ENCODE measurements around the gene TASP1. TPM values are rescaled to one million over a fixed set of nuclear protein-coding genes. Genes with fewer than 3 reads are reported as not detected.

The TASP1 gene
- total RNA-seq, 1 donor from 2014 or later: 22.4 TPM

- H3K27me3 Mint-ChIP-seq: no peaks in the 10 kb centered on the region
- H3K27ac Mint-ChIP-seq: no peak overlapping the region
- TF ChIP-seq CTCF (IDR thresholded peaks at IDR 0.05; ENCODE audit: unreplicated experiment): no peak
- no peak overlapping the region for H3K4me3 Mint-ChIP-seq (ENCODE audit: low read depth)
- no peaks in the 10 kb centered on the region for H3K9me3 Mint-ChIP-seq (ENCODE audit: low read depth)
- H3K36me3 Mint-ChIP-seq (ENCODE audit: insufficient read depth): no peaks in the 10 kb centered on the region
- DNase-seq (ENCODE audit: low spot score, unreplicated experiment): no peak
- peaks cover 3% of the 10 kb centered on the region for H3K4me1 Mint-ChIP-seq (ENCODE audit: low read depth)
Measured at GRCh38 chr20:13671916-13672378, 33.2 kb upstream of the TASP1 start.

GRCh38 chr20:13671512-13671911 lies 32.8 kb upstream of the TASP1 start:
- Mint-ChIP-seq H3K4me3 (ENCODE audit: low read depth) (no peak overlapping the region), H3K9me3 (ENCODE audit: low read depth) (no peaks in the 10 kb centered on the region), H3K27ac (no peak overlapping the region), H3K36me3 (ENCODE audit: insufficient read depth) (no peaks in the 10 kb centered on the region), H3K4me1 (ENCODE audit: low read depth) (peaks cover 3% of the 10 kb centered on the region), H3K27me3 (no peaks in the 10 kb centered on the region)
- DNase-seq (ENCODE audit: low spot score, unreplicated experiment): no peak
- TF ChIP-seq CTCF (IDR thresholded peaks at IDR 0.05; ENCODE audit: unreplicated experiment): no peak

GRCh38 chr20:13670160-13670559 lies 31.4 kb upstream of the TASP1 start:
- DNase-seq (ENCODE audit: low spot score, unreplicated experiment): no peak
- Mint-ChIP-seq H3K4me1 (ENCODE audit: low read depth) (peaks cover 3% of the 10 kb centered on the region), H3K4me3 (ENCODE audit: low read depth) (no peak overlapping the region), H3K9me3 (ENCODE audit: low read depth) (no peaks in the 10 kb centered on the region), H3K27ac (no peak overlapping the region), H3K27me3 (no peaks in the 10 kb centered on the region), H3K36me3 (ENCODE audit: insufficient read depth) (no peaks in the 10 kb centered on the region)
- TF ChIP-seq CTCF (IDR thresholded peaks at IDR 0.05; ENCODE audit: unreplicated experiment): no peak

GRCh38 chr20:13665709-13666395 lies 27.1 kb upstream of the TASP1 start:
- H3K27ac Mint-ChIP-seq: no peak overlapping the region
- DNase-seq (ENCODE audit: low spot score, unreplicated experiment): no peak
- no peaks in the 10 kb centered on the region for H3K27me3 Mint-ChIP-seq
- TF ChIP-seq CTCF (IDR thresholded peaks at IDR 0.05; ENCODE audit: unreplicated experiment): no peak
- H3K9me3 Mint-ChIP-seq (ENCODE audit: low read depth): no peaks in the 10 kb centered on the region
- no peaks in the 10 kb centered on the region for H3K36me3 Mint-ChIP-seq (ENCODE audit: insufficient read depth)
- H3K4me3 Mint-ChIP-seq (ENCODE audit: low read depth): no peak overlapping the region
- peaks cover 2% of the 10 kb centered on the region for H3K4me1 Mint-ChIP-seq (ENCODE audit: low read depth)

GRCh38 chr20:13661070-13661685 lies 22.4 kb upstream of the TASP1 start:
- Mint-ChIP-seq H3K4me3 (ENCODE audit: low read depth) (no peak overlapping the region), H3K36me3 (ENCODE audit: insufficient read depth) (no peaks in the 10 kb centered on the region), H3K9me3 (ENCODE audit: low read depth) (no peaks in the 10 kb centered on the region), H3K4me1 (ENCODE audit: low read depth) (no peaks in the 10 kb centered on the region), H3K27ac (no peak overlapping the region), H3K27me3 (no peaks in the 10 kb centered on the region)
- TF ChIP-seq CTCF (IDR thresholded peaks at IDR 0.05; ENCODE audit: unreplicated experiment): no peak
- no peak for DNase-seq (ENCODE audit: low spot score, unreplicated experiment)

Data from progenitor cell of endocrine pancreas (in vitro differentiated cells).